GM10248 (cell line): ENCODE results near the gene EIF3D.

Experiments
- CTCF ChIA-PET: fragments of 300-600 bp; sonication (Branson Sonifier 250); formaldehyde crosslinking; extraction: SDS; loops from one replicate; lab custom pipeline; 2021; ENCODE audit warnings: antibody characterized with exemption; lab: Yijun Ruan, JAX
- POLR2A ChIA-PET: fragments of 350-650 bp; sonication (Branson Sonifier 250); formaldehyde crosslinking; extraction: SDS; loops from one replicate; lab custom pipeline; 2020; ENCODE audit warnings: antibody characterized with exemption; lab: Yijun Ruan, JAX
- DNase-seq: peaks from one replicate; pipeline ENCODE4 v3.0.0; 2012; ENCODE audit errors: extremely low spot score
- CTCF ChIP-seq: IDR thresholded peaks from 2 replicates; pipeline ENCODE4 v1.5.1; 2012; ENCODE audit warnings: mild to moderate bottlenecking, low read depth; ENCODE audit errors: extremely low read depth, missing control alignments, control extremely low read depth

The EIF3D gene

GRCh38 chr22:36481393-36482168, 47.4 kb downstream of the EIF3D start, which contains the start of gene TXN2:
Gene TXN2, minus strand, starts transcription at chr22:36481640. Its CDS starts 803 bp downstream, at chr22:36480837.
- no peak for TF ChIP-seq CTCF
- POLR2A ChIA-PET = interaction anchor here (0.6 to 2.1 kb wide), 7 partner anchors 12 to 309 kb away, joined by 3 to 13 read pairs (median 4); partner anchors contain the start of gene MYH9
- CTCF ChIA-PET = interaction anchor here (1.0 to 4.3 kb wide), 2 partner anchors 11 to 180 kb away, joined by 4 to 34 read pairs; no protein-coding TSS in a partner anchor
- DNase-seq = peak; percentile 97

GRCh38 chr22:36480941-36481392, 48.0 kb downstream of the EIF3D start:
- ChIA-PET POLR2A (interaction anchor here (1.4 to 2.1 kb wide), 3 partner anchors 93 to 147 kb away, joined by 4 to 13 read pairs (median 6); partner anchors contain the start of gene MYH9), CTCF (interaction anchor here (1.0 to 4.3 kb wide), 2 partner anchors 11 to 180 kb away, joined by 4 to 34 read pairs; no protein-coding TSS in a partner anchor)
- no peak for DNase-seq
- no peak for TF ChIP-seq CTCF

GRCh38 chr22:36478966-36479365, 50.0 kb downstream of the EIF3D start:
- no peak for DNase-seq
- TF ChIP-seq CTCF = no peak
- ChIA-PET POLR2A (no interaction called here), CTCF (interaction anchor here (1.1 to 4.3 kb wide), 2 partner anchors 9 to 178 kb away, joined by 4 to 34 read pairs; no protein-coding TSS in a partner anchor)

- CTCF ChIA-PET = interaction anchor here (0.6 to 2.3 kb wide), 2 partner anchors 174 to 1592 kb away, joined by 3 to 11 read pairs; no protein-coding TSS in a partner anchor
- POLR2A ChIA-PET = no interaction called here
- TF ChIP-seq CTCF = no peak
- no peak for DNase-seq
These were observed 53.6 kb downstream of the EIF3D start for GRCh38 chr22:36475341-36475740.

- POLR2A ChIA-PET = no interaction called here
These were observed 56.3 kb downstream of the EIF3D start for GRCh38 chr22:36472689-36473088.

More at GRCh38 chr22:36472689-36473088, 56.3 kb downstream of the EIF3D start:
- CTCF ChIA-PET = interaction anchor here (6.1 kb wide), 1 partner anchor 172 kb away, joined by 233 read pairs; no protein-coding TSS in a partner anchor
- DNase-seq = no peak
- no peak for TF ChIP-seq CTCF
